ENCODE data around the gene TGIF2. TPM values are rescaled to one million over a fixed set of nuclear protein-coding genes. Genes with fewer than 3 reads are reported as not detected.

TGIF2 gene
- total RNA-seq, 1 donor from 2014 or later: 5.8 TPM

- peaks cover 8% of the 10 kb centered on the region for H3K36me3 ChIP-seq
- intact Hi-C loops (cut with micrococcal nuclease): no loop called here
- H3K9me3 ChIP-seq (replicated peaks): no peaks in the 10 kb centered on the region
- TF ChIP-seq CTCF (IDR thresholded peaks at IDR 0.05; ENCODE audit: borderline replicate concordance): no peak
- peak overlapping the region; percentile 96 for H3K4me3 ChIP-seq
- H3K27me3 ChIP-seq (ENCODE audit: low read depth): no peaks in the 10 kb centered on the region
- peaks cover 45% of the 10 kb centered on the region for H3K4me1 ChIP-seq
- H3K27ac ChIP-seq (replicated peaks): peak overlapping the region; percentile 91
- DNase-seq: peak; percentile 42
Measured at GRCh38 chr20:36574366-36575135, 1.2 kb downstream of the TGIF2 start.

DNA sequence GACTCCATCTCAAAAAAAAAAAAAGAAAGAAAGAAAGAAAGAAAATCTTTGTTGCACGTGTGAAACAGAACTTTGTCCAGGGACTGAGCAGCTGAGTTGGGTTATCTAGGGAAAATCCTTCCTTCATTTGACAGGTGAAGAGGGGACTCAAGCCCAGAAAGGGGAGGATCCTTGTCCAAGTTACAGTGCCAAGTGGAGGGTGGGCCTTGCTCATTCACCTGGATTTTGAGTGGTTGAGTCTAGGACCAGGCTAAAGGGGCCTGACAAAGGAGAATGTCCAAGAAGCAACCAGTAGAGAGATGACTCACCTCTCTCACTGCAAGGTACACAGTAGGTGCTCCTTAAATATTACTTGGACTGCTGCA, 2.7 kb downstream of the TGIF2 start:
- intact Hi-C loops (cut with micrococcal nuclease): no loop called here
- Histone ChIP-seq H3K9me3 (replicated peaks) (no peaks in the 10 kb centered on the region), H3K27ac (replicated peaks) (peak overlapping the region; percentile 91), H3K36me3 (peaks cover 23% of the 10 kb centered on the region), H3K27me3 (ENCODE audit: low read depth) (no peaks in the 10 kb centered on the region), H3K4me3 (no peak overlapping the region), H3K4me1 (peaks cover 45% of the 10 kb centered on the region)
- TF ChIP-seq CTCF (IDR thresholded peaks at IDR 0.05; ENCODE audit: borderline replicate concordance): no peak
- no peak for DNase-seq

DNA sequence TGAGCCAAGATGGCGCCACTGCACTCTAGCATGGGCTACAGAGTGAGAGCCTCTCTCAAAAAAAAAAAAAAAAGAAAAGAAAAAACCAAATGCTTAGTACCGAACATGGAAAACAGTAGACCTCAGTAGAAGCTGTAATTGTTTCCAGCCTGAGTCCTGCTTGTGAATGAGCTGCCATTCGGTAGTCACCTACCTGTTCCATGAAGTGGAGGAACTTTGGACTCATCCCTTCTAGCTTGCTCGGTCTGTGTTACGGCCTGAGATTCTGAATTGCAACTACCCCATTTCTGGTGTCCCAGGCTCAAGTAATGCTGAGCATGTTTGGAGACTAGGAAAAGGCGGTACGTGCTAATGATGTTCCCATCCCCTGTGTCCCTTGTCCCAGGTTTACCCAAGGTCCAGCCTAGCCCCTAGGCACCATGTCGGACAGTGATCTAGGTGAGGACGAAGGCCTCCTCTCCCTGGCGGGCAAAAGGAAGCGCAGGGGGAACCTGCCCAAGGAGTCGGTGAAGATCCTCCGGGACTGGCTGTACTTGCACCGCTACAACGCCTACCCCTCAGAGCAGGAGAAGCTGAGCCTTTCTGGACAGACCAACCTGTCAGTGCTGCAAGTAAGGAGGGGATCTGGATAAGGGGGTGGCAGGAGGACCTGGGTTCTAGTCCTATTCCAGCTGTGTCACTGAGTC, 5.1 kb downstream of the TGIF2 start:
- no peak for TF ChIP-seq CTCF (IDR thresholded peaks at IDR 0.05; ENCODE audit: borderline replicate concordance)
- peaks cover 34% of the 10 kb centered on the region for H3K4me1 ChIP-seq
- no peak overlapping the region for H3K4me3 ChIP-seq
- H3K9me3 ChIP-seq (replicated peaks): no peaks in the 10 kb centered on the region
- H3K27me3 ChIP-seq (ENCODE audit: low read depth): no peaks in the 10 kb centered on the region
- DNase-seq: no peak
- H3K27ac ChIP-seq (replicated peaks): no peak overlapping the region
- peaks cover 41% of the 10 kb centered on the region for H3K36me3 ChIP-seq
- intact Hi-C loops (cut with micrococcal nuclease): no loop called here

GRCh38 chr20:36579996-36580545, 6.7 kb downstream of the TGIF2 start:
- Histone ChIP-seq H3K27me3 (ENCODE audit: low read depth) (no peaks in the 10 kb centered on the region), H3K27ac (replicated peaks) (no peak overlapping the region), H3K4me3 (no peak overlapping the region), H3K9me3 (replicated peaks) (no peaks in the 10 kb centered on the region), H3K36me3 (peaks cover 41% of the 10 kb centered on the region), H3K4me1 (peaks cover 18% of the 10 kb centered on the region)
- DNase-seq: no peak
- TF ChIP-seq CTCF (IDR thresholded peaks at IDR 0.05; ENCODE audit: borderline replicate concordance): no peak
- intact Hi-C loops (cut with micrococcal nuclease): no loop called here

GRCh38 chr20:36582322-36582721, 8.9 kb downstream of the TGIF2 start:
- H3K9me3 ChIP-seq (replicated peaks): no peaks in the 10 kb centered on the region
- H3K4me3 ChIP-seq: no peak overlapping the region
- DNase-seq: no peak
- peaks cover 5% of the 10 kb centered on the region for H3K4me1 ChIP-seq
- intact Hi-C loops (cut with micrococcal nuclease): no loop called here
- TF ChIP-seq CTCF (IDR thresholded peaks at IDR 0.05; ENCODE audit: borderline replicate concordance): no peak
- H3K27ac ChIP-seq (replicated peaks): no peak overlapping the region
- H3K27me3 ChIP-seq (ENCODE audit: low read depth): no peaks in the 10 kb centered on the region
- peaks cover 41% of the 10 kb centered on the region for H3K36me3 ChIP-seq
